Pancreas (tissue), 10 donors: Measurements from ENCODE around the gene DNAI1. TPM values are rescaled to one million over a fixed set of nuclear protein-coding genes. Genes with fewer than 3 reads are reported as not detected.

Source experiments
- ATAC-seq, 4 donors: fragments of 200-7000 bp; cut with Tn5 transposase; one replicate each; pipeline versions ENCODE4 v1.8.0 to v1.9.1; 2020; ENCODE audit warnings: mild to moderate bottlenecking in 4 of 4, moderate library complexity in 4 of 4
- DNase-seq, 6 donors: peaks; one replicate each; pipeline ENCODE4 v3.0.0-alpha.2; 2020
- FAIRE-seq: peaks from 2 replicates; lab custom pipeline; 2012; peaks lifted over from hg19 to GRCh38; lab: Jason Lieb, UNC
- H3K27ac ChIP-seq, 4 donors: fragments of 200-600 bp; sonication (generic); 1 replicate in 3 of 4; 2 replicates in 1 of 4; pipeline versions ENCODE4 v1.5.0 to v1.8.0; 2020
- H3K27me3 ChIP-seq, 4 donors: fragments of 200-600 bp; one replicate each; pipeline ENCODE4 v1.8.0; 2021
- H3K36me3 ChIP-seq, 3 donors: fragments of 200-600 bp; sonication (generic) in 1 of 3; one replicate each; pipeline versions ENCODE4 v1.5.0 to v1.8.0; 2020 to 2021
- H3K4me1 ChIP-seq, 3 donors: fragments of 200-600 bp; one replicate each; pipeline ENCODE4 v1.8.0; 2021
- H3K4me3 ChIP-seq, 4 donors: fragments of 200-600 bp; sonication (generic) in 2 of 4; one replicate each; pipeline versions ENCODE4 v1.5.0 to v1.8.0; 2020 to 2021
- H3K9me3 ChIP-seq, 4 donors: fragments of 200-600 bp; one replicate each; pipeline ENCODE4 v1.8.0; 2021
- CTCF ChIP-seq, 4 donors: fragments of 200-600 bp; sonication (generic) in 3 of 4; IDR thresholded peaks; one replicate each; pipeline versions ENCODE4 v1.5.0 to v1.8.0; 2021; ENCODE audit warnings: antibody characterized with exemption in 4 of 4
- WGBS, 2 donors: extraction: QIAGEN DNeasy Blood & Tissue Kit; methylation state at CpG; one replicate each; pipeline ENCODE4 v1.1.7; 2013; 5-methylcytosine and 5-hydroxymethylcytosine counted together
- intact Hi-C, 3 donors: fragments of 100-400 bp; cut with DNase I; formaldehyde crosslinking; loops; one replicate each; pipeline versions ENCODE4 v1.11.1 to v1.14.2; 2022
- polyA plus RNA-seq, 2 donors: library from polyadenylated mRNA; stranded (reverse); fragments of 200-250 nt; gene quantifications; one replicate each; pipeline ENCODE4 v1.2.3, GENCODE V29; 2013
- total RNA-seq, 6 donors: library from RNA; stranded (reverse); fragmentation: NEBNext Ultra II Directional in 4 of 6; extraction: Animal tissue kit (Norgen Biotek cat#: 25700) in 4 of 6; gene quantifications; one replicate each; pipeline versions ENCODE4 v1.2.1 to v1.2.4, GENCODE V29; 2021 to 2023
- donor health status: healthy with polysubstance abuse.
- donor health status: DM: no; HTN: no; CAD: no; lungs with moderate emphysema.
- donor health status: DM: no; HTN: no; CAD: no.
- donor health status: control.
- donor health status: control.
- donor health status: Bipolar disorder and iron deficiency.
- donor health status: DM: yes; HTN: yes; CAD: no.
- donor health status: DM: no; HTN: no; CAD: no.
- donor health status: DM: no; HTN: no; CAD: no.
- donor health status: DM: yes; HTN: yes; CAD: no.

The DNAI1 gene
- total and polyA plus RNA-seq, 8 donors: 0.16 to 5.0 (median 0.49) TPM

GRCh38 chr9:34514816-34515215, 56.2 kb downstream of the DNAI1 start:
- FAIRE-seq (no peak), DNase-seq (no peak), ATAC-seq (no peak)
- Histone ChIP-seq H3K27me3 (no peaks in the 10 kb centered on the region), H3K9me3 (no peaks in the 10 kb centered on the region), H3K27ac (no peak overlapping the region), H3K4me3 (no peak overlapping the region), H3K4me1 (no peaks in the 10 kb centered on the region), H3K36me3 (no peaks in the 10 kb centered on the region)
- 86 to 93% methylated on average over 3 of the region's 3 CpGs for WGBS, 2 donors
- TF ChIP-seq CTCF (IDR thresholded peaks at IDR 0.05): no peak
- intact Hi-C loops: no loop called here

GRCh38 chr9:34515959-34516358, 57.4 kb downstream of the DNAI1 start:
- DNase-seq (no peak), FAIRE-seq (no peak), ATAC-seq (no peak)
- H3K27ac ChIP-seq: no peak overlapping the region
- no peaks in the 10 kb centered on the region for H3K4me1 ChIP-seq
- H3K9me3 ChIP-seq: no peaks in the 10 kb centered on the region
- TF ChIP-seq CTCF (IDR thresholded peaks at IDR 0.05): no peak
- no peak overlapping the region for H3K4me3 ChIP-seq
- WGBS, 2 donors: 88 to 93% methylated on average over 3 of the region's 3 CpGs
- no peaks in the 10 kb centered on the region for H3K27me3 ChIP-seq
- H3K36me3 ChIP-seq: no peaks in the 10 kb centered on the region
- intact Hi-C loops: no loop called here

- no peaks in the 10 kb centered on the region for H3K9me3 ChIP-seq
- 75 to 80% methylated on average over 7 of the region's 7 CpGs for WGBS, 2 donors
- DNase-seq (no peak), ATAC-seq (no peak), FAIRE-seq (no peak)
- no peaks in the 10 kb centered on the region for H3K27me3 ChIP-seq
- H3K4me1 ChIP-seq: no peaks in the 10 kb centered on the region
- H3K36me3 ChIP-seq: no peaks in the 10 kb centered on the region
- H3K4me3 ChIP-seq: no peak overlapping the region
- intact Hi-C loops: no loop called here
- no peak overlapping the region for H3K27ac ChIP-seq
- TF ChIP-seq CTCF (IDR thresholded peaks at IDR 0.05): no peak
Observed at GRCh38 chr9:34517185-34517584, 58.6 kb downstream of the DNAI1 start.

DNA sequence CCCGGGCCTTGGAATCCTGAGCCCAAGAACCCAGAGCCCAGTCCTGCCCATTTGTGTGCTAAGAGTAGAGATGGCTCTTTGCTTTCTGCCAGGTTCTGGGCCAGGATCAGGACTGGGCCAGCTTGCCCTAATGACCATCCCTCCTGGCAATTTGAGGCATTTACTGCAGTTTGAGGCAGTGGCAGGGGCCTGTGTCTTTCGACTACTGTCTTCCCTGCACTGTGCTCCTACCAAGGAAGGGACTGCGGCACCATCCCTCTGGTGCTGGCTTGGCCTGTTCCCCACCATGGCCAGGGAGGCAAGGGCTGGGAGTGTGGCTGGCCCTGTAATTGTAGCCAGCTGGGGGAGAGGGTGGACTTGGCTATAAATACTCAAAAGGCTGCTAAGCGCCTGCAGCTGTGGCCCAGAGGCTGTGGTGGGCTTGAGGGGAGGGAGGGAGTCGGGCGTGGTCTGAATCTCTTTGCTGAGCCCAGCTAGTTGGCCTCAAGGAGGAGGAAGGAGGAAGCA, 59.6 kb downstream of the DNAI1 start:
- WGBS, 2 donors: 69 to 78% methylated on average over 6 of the region's 6 CpGs
- DNase-seq (no peak), ATAC-seq (no peak), FAIRE-seq (no peak)
- TF ChIP-seq CTCF (IDR thresholded peaks at IDR 0.05): no peak
- Histone ChIP-seq H3K27ac (no peak overlapping the region), H3K36me3 (no peaks in the 10 kb centered on the region), H3K9me3 (no peaks in the 10 kb centered on the region), H3K4me1 (no peaks in the 10 kb centered on the region), H3K4me3 (no peak overlapping the region), H3K27me3 (no peaks in the 10 kb centered on the region)
- intact Hi-C loops: no loop called here

DNA sequence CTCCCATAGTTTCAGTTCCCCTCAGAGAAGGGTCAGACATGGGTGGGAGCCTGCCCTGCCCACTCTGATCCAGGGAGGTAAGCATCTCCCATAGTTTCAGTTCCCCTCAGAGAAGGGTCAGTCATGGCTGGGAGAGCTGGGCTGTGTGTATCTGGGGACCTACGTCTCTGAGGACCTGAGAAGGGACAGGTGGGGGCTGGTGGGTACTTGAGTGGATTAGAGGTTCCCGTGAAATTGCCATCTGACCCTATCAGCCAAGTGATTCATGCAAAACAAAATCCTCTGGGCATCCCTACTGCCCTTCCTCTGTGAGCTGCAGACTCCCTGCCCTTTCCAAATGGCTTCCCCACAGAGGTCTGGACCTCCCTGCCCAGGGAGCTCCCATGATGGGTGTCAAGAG, 60.3 kb downstream of the DNAI1 start:
- no peaks in the 10 kb centered on the region for H3K9me3 ChIP-seq
- no peak for ATAC-seq
- no peak for FAIRE-seq
- no peak overlapping the region for H3K4me3 ChIP-seq
- H3K36me3 ChIP-seq: no peaks in the 10 kb centered on the region
- 68 to 69% methylated on average over 2 of the region's 2 CpGs for WGBS, 2 donors
- H3K4me1 ChIP-seq: peaks cover 0 to 3% (median 0%) of the 10 kb centered on the region in 3 donors
- no peak overlapping the region for H3K27ac ChIP-seq
- intact Hi-C loops: no loop called here
- no peaks in the 10 kb centered on the region for H3K27me3 ChIP-seq
- TF ChIP-seq CTCF (IDR thresholded peaks at IDR 0.05): no peak
- DNase-seq: no peak
